Left lobe of liver (tissue), 2 donors: ENCODE data around the gene VSX1. TPM values are rescaled to one million over a fixed set of nuclear protein-coding genes. Genes with fewer than 3 reads are reported as not detected.
A peak's percentile ranks its signal among the peaks of the same experiment; 100 is the strongest.

Source experiments
- ATAC-seq: fragments of 200-7000 bp; cut with Tn5 transposase; one replicate; pipeline ENCODE4 v1.9.1; 2020; ENCODE audit warnings: mild to moderate bottlenecking, moderate library complexity
- DNase-seq: peaks from one replicate; pipeline ENCODE4 v3.0.0-alpha.2; 2020; ENCODE audit warnings: low spot score
- total RNA-seq: library from RNA; stranded (reverse); gene quantifications from one replicate; pipeline ENCODE4 v1.2.1, GENCODE V29; 2021
- donor health status: DM: no; HTN: no; CAD: no; lungs with moderate emphysema.
- donor health status: DM: no; HTN: yes; CAD: no.

VSX1 gene
- total RNA-seq, 1 donor from 2014 or later: 0.18 TPM

DNA sequence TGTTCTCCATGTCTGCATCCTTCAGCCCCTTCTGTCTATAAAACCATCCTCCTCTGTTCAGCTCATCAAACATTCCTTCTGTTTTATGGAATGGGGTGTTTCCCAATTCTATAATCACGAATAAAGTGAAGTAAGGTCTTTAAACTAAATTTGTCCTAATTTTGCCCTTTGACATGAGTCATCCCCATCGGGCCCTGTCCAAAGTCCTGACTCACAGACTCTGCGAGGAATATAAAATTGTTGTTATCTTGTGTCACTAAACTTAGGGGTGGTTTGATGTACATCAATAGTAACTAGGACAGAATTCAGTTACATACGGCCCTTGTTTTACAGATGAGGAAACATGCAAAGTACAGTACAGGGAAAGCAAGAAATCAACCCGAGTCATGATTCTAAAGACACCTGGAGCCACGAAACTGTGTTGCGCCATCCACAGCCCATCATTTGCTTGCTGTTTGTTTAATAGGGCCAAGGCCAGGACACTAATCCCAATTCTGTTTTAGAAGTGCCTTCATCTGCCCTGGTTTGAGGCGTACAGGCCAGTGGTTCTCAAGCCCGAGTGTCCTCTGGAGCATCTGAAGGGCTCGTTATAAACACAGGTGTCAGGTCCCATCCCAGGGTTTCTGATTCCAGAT, 26.8 kb downstream of the VSX1 start:
- DNase-seq (peak; percentile 47), ATAC-seq (peak; percentile 5)

- no peak for ATAC-seq
Observed at GRCh38 chr20:25054096-25054820, 27.7 kb downstream of the VSX1 start.

DNA sequence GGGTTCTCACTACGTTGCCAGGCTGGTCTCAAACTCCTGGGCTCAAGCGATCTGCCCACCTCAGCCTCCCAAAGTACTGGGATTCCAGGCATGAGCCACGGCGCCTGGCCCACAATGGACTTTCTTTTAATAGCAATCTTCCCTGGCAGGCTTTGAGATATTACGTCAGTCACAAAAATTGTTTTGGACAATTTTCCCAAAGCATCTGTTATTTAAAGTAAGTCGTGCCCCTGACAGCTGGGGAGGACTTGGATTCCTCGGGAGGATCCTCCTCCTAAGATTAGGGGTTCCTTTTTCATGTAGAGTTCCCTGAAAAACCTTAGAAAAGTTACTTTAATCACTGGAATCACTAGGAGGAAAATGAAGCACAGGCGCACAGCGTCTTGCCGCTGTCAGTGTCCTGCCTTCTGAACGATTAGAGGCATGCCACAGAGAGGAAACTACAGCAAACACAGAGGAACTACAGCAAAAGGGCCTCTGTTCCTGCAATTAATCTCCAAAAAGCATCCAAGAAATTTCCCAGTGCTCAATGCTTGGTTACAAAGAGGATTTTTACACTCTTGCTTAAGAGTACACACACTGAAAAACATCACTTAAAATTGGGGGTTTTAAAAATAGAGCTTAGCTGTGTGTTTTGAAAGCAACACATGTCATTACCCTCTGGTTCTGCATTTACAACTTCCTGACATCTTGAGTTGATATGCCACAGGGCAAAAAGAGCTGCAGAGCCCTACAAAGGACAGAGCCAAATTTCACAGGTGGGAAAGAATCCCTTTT, 28.5 kb downstream of the VSX1 start:
- DNase-seq (peak; percentile 41), ATAC-seq (no peak)

More at GRCh38 chr20:25054096-25054820, 27.7 kb downstream of the VSX1 start:
- DNase-seq: peak; percentile 27

DNA sequence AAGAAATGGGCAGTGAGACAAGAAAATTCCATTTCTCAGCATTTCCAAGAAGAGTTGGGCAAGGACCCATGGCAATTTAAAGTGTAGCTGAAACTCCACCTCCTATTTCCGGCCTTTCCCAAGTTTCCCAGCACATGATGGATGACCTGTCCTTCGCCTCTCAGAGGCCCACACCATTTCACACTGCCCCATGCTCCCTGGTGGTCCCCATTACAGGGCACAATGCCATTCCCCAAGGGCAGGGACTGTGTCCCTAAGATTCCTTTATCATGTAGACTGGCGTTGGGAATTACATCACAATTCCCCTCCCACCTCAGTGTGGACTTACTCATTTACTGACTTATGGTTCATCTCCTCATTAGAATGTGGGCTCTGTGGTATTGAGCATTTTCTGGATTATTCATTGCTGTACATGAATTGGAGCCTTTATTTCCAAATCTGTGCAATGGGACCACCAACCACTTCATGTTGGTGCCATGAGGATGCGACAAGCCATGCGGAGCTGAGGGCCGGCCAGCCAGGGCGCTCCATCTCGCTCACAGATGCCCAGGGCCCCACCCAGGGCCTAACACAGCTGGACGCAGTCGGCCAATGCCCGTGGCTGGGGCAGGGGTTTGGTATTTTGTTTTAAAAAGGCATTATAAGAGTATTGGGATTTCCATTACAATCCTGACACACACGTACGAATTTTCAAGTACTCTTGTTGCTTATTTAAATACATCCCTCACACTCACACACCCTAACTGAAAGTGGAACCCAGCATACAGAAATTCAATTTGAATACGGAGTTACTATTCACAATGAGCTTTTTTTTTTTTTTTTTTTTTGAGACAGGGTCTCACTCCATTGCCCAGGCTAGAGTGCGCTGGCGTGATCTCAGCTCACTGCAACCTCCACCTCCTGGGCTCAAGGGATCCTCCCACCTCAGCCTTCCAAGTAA, 29.4 kb downstream of the VSX1 start:
- ATAC-seq: no peak
- peak; percentile 44 for DNase-seq

GRCh38 chr20:25051386-25052155, 30.4 kb downstream of the VSX1 start:
- ATAC-seq: no peak
- DNase-seq: peak; percentile 41

GRCh38 chr20:25050501-25051350, 31.2 kb downstream of the VSX1 start:
- peak; percentile 36 for DNase-seq
- ATAC-seq: no peak

- DNase-seq (peak; percentile 34), ATAC-seq (no peak)
Observed at GRCh38 chr20:25050082-25050481, 31.9 kb downstream of the VSX1 start.

DNA sequence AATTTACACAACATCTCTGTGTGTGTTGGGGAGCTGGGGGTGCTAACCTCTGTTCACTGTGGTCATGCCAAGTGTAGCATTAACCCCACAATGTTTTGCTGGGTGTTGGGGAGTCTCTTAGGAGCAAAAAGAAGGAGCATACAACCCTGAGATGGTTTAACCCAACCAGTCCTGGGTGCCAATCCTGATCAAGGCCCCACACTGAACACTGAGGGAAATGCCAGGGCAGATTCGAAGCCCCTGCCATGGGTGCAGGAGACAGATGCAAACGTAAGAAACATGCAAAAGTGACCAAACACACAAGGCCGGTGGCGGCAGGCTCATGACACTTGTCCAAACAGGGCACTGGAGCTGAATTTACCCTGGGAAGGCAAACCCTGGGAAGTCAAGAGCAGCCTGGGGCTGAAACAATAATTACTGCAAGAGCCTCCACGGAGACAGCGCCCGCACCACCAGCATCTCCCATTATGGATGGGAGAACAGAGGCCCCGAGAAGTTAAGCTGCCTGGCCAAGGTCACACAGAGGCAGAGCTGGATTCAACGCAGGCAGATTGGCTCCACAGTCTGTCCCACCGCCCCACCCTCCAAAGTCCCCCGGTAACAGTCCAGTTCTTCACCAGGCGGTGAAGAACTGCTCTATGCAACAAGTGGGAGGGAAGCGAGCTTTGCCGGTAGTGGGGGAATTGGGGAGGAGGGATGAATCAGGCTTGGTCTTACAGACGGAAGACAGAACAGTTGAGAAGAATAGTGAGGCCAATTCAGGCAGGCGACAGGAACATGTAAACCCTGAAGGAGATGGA, 32.5 kb downstream of the VSX1 start:
- DNase-seq: peak; percentile 38
- no peak for ATAC-seq

- peak; percentile 86 for DNase-seq
- ATAC-seq: peak; percentile 40
Observed at GRCh38 chr20:25048519-25048952, 33.4 kb downstream of the VSX1 start.

DNA sequence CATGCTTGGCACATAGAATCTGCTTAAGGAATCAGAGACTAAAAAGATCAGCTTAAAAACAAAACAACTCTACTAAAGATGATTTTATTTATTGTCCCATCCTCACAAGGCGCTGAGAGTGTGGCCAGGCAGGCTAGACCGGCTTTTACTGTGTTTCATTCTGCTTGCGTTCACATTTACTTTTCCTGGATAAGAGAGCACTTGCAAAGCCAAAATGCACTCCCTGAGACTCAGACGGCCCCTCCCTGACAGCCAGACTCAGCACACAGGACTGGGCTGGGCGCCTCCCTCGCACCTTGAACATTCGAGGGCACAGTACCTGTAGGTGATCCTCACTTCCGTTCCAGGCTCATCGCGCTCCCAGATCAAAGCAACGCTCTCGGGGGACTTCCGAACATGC, 34.2 kb downstream of the VSX1 start:
- ATAC-seq (no peak), DNase-seq (no peak)

DNA sequence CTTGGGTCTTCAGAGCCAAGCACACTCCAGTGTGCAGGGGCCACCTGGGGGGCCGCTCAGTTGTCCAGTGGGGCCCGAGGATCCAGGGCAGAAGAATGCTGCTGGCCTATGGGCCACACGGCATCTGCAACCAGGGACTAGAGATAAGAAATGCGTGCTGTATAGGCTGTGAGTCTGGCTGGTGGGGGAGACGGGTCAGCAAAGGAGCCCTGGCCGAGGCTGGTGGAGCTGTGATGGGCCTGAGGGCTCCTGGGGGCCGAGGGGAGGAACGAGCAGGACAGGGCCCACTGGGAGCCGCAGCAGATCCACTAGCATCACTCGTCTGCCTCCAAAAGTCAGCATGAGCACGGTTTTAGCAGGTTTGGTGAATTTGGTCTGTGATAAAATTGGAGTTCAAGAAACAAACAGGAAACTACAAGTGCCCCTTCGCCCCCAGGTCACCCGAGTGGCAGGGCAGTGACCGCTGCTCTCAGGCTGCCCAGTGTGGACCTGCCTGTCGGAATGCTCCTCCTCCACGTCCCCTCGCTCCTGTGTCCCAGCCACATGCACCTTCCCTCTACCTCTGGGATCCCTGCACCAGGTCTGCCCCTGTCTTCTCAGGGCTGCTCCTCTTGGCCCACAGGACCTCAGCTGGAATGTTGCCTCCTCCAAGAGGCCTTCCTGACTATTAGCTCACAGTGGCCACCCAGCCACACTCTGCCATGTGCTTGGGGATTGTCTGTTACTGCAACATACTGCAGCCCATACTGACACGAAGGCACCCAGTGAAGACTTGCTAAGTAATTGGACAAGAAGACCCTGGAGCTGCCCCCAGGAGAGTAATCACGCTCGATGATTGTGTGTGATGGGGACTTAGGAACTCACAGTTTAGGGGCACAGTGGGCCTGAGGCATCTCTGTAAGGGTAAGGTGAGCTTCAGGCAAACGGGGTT, 34.9 kb downstream of the VSX1 start:
- ATAC-seq (no peak), DNase-seq (no peak)

GRCh38 chr20:25046181-25046641, 35.7 kb downstream of the VSX1 start:
- DNase-seq: peak; percentile 93
- peak; percentile 70 for ATAC-seq

DNA sequence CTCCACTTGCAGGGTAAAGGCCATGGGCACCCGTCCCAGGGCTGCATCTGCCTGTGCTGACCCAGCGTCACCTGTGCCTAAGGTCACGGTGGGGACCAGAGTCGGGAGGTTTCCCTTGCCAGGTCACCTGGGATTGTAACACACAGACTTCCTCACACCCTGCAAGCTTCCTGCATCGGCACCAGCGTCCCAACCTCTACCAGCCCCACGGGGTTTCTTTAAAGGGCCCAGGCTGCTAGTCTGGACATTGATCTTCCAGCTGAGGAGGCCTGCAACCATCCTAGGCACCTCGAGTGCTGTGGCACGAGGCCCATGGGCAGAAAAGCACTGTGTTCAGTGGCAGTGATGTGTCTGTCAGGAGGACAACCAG, 36.6 kb downstream of the VSX1 start:
- peak; percentile 66 for ATAC-seq
- DNase-seq: peak; percentile 97

GRCh38 chr20:25044660-25045342, 37.1 kb downstream of the VSX1 start:
- DNase-seq (peak; percentile 71), ATAC-seq (peak; percentile 47)

DNA sequence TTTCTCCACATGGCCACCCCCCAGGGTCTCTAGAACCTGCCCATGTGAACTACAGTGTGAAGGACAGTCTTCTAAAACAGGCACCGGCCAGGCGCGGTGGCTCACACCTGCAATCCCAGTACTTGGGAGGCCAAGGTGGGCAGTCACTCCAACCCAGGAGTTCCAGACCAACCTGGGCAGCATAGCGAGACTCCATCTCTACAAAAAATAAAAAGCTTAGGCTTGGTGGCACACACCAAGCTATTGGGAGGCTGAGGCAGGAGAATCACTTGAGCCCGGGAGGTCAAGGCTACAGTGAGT, 37.7 kb downstream of the VSX1 start:
- no peak for ATAC-seq

DNA sequence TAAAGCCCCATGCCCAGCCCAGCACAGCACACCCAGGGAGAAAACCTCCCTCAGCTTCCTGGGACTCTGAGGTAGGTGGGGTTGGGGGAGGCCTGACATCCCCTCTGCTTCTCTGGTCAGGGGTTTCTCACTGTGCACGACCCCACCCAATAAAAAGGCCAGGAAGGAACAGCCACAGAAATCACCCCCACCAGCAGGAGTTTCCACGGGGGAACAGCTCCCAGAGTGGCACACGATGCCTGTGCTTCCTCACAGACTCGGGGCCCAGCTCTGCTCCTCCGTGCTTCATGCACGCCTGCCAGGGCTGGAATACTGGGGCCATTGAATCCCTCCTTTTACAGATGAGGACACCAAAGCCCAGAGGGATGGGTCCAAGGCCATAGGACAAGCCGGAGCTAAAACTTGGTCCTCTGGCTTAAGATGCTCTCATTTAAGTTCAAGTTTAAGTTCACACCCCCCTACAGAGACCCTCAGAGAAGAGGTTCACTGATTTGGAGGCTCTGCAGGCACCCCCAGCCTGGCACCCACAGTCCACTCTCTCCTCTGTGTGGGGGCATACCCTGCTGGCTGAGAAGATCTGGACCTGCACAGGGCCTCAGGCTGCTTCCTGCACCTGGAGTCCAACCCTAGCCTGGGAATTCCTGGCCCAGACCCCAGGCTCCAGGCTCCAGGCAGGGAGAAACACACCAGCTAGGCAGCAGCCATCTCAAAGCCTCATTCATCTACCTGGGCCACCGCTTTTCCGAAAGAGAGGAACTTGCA, 38.3 kb downstream of the VSX1 start:
- no peak for DNase-seq

More for the DNA sequence above, 37.7 kb downstream of the VSX1 start:
- DNase-seq: no peak

More for the DNA sequence above, 38.3 kb downstream of the VSX1 start:
- no peak for ATAC-seq
